Hematopoietic multipotent progenitor cell treated with erythropoietin and hydrocortisone succinate and interleukin-3 and kit ligand, for 17 days (in vitro differentiated cells): Measurements from ENCODE around the gene IMPG2.

Experiments used
- DNase-seq: peaks from one replicate; pipeline ENCODE4 v3.0.0-alpha.2; 2015; ENCODE audit warnings: low spot score

IMPG2 gene

GRCh38 chr3:101273608-101274007, 46.8 kb downstream of the IMPG2 start:
- DNase-seq, result no peak

DNA sequence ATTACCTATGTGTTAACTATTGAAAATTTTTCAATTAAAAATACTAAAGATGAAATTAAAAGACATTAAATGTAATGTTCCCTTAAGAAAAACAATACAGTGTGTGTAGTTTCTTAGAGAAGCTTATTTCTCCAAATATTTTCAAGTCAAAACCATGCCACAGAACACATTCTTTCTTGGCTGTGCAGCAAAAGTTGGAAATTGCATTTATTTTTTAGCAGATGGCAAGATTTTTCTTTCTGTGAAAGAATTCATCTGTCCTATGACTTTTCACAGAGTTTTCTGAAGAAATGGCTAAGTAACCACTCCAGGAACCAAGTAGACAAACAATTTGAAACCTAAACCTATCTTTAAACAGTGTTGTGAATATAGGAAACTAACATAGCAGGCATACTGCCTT, 47.2 kb downstream of the IMPG2 start:
- DNase-seq, result no peak

GRCh38 chr3:101271728-101272127, 48.6 kb downstream of the IMPG2 start:
- DNase-seq, result no peak

DNA sequence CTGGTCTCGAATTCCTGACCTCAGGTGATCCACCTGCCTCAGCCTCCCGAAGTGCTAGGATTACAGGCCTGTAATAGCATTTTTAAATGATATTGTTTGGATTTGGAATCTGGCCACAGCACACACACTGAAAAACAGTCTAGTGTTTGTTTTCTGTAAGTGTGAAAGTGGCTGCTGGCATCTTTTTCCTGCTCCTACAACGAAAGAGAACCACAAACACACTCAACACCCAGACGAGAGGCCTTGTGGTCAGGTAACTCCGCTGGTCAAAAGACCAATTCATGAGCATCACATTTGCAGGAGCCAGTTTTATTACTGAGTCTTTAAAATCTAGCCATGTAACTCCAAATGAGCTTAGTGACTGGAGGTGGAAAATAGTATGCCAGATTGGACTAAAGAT, 50.2 kb downstream of the IMPG2 start:
- no peak for DNase-seq

- DNase-seq, result no peak
Observed at GRCh38 chr3:101268971-101269671, 51.3 kb downstream of the IMPG2 start.

- DNase-seq, result no peak
Observed at GRCh38 chr3:101268141-101268540, 52.2 kb downstream of the IMPG2 start.

- DNase-seq, result no peak
Observed at GRCh38 chr3:101266566-101266965, 53.8 kb downstream of the IMPG2 start.

DNA sequence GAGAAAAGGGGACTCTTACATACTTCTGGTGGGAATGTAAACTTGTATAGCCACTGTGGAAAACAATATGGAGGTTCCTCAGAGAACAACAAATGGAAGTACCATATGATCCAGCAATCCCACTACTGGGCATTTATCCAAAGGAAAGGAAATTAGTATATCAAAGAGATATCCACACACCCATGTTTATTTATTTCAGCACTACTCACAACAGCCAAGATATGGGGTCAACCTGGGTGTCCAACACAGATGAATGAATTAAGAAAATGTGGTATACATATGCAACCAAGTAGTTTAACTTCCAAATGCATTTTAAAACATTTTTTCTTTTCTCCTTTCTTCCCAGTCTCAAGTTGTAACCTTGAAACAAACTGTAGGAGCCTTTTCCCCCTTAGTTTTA, 54.3 kb downstream of the IMPG2 start:
- DNase-seq, result no peak

DNA sequence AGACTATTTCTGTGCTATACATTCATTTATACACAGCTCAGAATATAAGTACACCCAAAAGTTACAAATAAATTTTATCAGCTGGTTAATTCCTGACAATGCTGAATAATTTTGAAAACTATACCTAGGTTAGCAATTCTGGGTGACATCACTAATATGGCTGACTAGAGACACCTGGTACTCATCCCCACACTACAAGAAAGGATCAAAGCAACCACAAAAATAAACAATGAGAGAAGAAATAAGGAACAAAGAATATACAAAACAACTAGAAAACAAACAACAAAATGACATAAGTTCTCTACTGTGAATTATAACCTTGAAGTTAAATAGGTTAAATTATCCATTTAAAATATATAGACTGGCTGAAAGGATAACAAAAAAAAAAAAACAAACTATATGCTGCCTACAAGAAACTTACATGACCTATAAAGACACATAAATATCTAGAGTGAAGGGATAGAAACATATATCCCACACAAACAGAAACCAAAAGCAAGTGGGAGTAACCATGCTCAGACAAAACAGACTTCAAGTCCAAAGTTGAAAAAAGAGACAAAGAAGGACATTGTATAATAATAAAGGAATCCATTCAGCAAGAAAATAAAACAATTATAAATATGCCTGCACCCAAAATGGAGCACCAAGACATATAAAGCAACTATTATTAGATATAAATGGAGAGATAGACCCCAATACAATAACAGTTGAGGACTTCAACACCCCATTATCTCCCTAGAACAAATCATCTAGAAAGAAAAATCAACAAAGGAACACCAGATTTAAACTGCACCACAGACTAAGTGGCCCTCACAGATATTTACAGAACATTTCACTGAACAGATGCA, 57.8 kb downstream of the IMPG2 start:
- DNase-seq, result no peak

GRCh38 chr3:101261506-101261905, 58.9 kb downstream of the IMPG2 start:
- no peak for DNase-seq

DNA sequence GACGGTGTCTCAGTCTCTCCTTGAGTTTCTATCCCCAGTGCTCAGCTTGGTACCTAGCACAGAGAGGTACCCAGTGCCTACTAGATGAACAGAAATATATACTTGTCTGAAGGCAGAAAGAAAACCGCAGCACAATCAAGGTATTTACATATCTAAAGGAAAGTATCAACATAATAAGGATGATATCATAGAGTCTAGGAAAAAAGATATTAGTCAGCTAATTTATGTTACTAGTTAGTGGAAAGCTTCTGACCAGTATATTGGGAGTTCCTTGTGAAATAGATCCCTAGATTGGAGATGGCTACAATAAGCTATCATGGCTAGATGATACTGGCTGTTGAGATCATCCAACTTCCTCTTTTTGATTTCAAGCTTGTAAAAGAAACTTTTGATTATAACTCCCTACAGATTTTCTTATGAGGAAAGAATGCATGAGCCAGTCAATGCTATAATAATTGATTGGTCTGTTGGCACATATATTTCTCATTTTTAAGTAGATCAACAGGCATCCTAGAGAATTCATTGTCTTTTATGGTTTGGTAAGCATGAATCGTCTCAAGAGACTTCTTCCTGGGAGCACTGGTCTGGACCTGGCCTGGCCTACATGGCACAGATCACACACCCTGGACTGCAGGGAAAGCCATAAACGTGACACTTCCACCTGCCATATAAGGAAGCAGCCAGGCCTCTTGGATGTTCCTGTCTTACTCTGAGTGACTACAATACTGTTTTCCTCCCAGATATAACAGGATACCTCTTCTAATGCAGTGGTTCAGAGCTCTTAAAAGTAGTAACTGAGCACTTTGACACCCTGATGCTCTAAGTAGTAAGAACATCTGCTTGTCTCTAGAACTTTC, 60.7 kb downstream of the IMPG2 start:
- no peak for DNase-seq

- no peak for DNase-seq
Observed at GRCh38 chr3:101256511-101256910, 63.9 kb downstream of the IMPG2 start.

DNA sequence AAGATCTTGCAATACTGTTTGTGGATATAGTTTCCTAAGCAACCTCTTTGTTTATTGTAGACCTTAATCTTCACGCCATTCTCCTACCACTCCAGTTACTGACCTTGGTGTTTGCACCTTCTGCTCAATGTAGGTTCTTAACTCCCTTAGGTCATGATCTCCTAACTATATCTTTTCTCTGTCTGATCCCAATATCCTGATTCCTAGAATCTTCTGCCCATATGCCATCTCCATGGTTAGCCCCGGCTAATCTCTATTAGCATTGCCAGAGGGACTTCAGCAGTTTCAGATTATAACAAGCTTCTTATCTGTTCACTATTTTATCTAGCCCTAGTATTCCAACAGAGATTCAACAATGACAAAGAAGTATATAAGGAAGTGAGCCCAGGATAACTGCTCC, 64.9 kb downstream of the IMPG2 start:
- DNase-seq, result no peak

DNA sequence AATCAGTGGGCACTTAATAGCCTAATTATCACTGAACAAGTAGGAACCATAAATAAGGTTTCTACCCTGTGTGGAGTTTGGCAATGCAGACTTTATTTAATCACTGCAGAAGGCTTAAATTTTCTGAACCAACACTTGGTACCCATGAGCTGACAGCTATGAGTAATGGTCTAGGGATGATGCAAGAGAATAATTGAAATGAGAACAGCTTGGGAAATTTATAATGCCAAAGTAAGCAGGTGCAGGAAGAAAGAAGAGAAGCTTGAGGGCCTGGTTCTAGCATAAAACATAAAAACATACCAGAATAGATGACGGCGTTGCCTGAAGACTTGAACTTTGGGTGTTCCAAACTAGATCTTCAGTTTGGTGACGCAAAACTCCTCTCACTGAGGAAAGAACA, 67.0 kb downstream of the IMPG2 start:
- no peak for DNase-seq

GRCh38 chr3:101252945-101253344, 67.4 kb downstream of the IMPG2 start:
- no peak for DNase-seq

DNA sequence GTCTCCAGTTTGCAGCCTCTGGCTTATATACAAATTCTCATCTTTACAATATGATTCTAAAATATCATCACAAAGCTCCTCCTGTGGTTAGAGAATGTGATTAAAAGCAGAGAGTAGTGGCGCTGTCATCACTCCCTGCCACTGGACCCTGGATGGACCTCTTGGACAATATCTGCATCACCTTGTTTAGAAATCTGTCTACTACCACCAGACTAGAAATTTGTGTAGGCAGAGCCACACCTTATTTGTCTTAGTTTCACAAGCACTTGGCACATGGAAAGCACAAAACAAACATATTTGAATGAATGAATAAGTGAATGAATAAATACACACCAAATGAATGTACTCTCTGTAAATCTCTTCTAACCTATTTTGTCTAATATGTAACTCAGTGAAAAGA, 68.1 kb downstream of the IMPG2 start:
- DNase-seq, result no peak

- DNase-seq, result no peak
Observed at GRCh38 chr3:101251441-101251840, 68.9 kb downstream of the IMPG2 start.

DNA sequence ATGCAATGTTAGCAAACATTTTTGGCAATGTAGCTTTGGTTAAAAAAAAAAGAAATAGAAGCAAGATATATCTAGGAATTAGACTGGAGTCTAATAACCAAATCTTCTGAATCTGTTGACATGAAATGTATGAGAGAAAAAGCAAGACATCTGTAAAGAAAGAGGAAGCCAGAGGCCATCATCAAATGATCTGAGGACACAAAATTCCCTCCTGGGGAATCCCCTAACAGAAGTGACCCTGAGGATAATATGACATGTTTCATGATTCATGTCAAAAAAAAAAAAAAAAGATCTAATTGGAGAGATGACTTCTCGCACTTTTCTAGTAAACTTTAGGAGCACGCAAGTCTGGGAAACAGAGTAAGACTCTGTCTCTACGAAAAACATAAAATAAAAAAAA, 70.9 kb downstream of the IMPG2 start:
- DNase-seq, result no peak

DNA sequence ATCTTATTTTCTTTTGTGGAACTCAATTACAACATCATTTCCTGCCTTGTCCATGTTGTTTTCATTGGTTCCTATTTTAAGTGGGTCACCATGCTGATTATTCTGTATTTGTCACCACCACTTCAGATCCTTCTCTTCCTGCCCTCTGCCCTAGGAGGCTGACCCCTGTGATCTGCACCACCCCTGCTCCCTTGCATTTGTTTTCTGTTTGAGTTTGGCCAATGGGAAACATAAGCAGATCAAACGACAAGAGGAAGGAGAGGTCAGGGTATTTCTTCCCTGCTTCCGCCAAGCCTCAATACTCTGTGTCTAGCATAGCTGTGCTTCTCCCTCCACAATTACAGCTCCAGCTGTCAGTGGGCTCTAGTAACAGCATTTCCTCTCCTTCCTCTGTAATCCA, 71.6 kb downstream of the IMPG2 start:
- no peak for DNase-seq

- no peak for DNase-seq
Observed at GRCh38 chr3:101244212-101244575, 76.2 kb downstream of the IMPG2 start.

DNA sequence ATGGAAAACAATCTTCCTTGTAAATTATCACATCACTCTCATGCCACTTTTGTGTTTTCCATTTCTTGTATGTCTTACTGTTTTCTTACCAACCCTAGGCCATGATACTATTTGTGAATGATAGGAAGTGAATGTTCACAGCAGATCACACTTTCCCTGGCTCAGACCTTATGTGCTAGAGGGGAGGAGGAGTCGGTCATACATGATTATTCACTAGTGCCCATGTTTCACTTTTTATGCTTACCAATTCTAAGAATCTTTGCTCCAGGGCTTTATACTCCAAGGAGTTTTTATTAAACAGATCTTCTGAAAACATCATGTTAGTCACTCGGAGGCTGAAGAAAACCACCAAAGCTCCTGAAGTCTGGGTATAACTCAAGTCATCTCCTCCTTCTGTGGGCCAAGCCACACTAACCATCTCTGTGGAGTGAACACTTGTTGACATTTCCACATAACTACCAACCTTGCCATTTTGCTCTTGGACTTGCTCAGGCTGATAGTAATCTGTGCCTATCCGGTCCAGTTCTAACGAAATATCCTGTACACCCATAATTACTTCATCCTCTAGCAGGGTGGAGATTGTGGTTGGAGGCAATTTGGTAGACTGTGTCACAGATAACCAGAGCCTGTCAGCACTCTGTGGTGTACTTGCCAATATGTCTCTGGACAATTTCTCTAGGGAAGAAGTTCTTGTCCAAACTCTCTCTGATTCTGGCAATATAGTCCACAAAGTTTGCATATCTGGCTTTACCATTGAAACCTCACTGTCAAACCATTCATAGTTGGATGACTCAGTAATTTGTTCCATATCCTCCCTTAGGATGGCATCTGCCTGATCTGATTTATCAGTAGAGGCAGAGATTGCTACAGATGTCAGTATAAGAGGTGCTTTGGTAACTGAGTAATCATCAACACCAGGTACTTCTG, 76.8 kb downstream of the IMPG2 start:
- no peak for DNase-seq
